HG03520 (cell line): ENCODE measurements around the gene HOXC6.
A peak's percentile ranks its signal among the peaks of the same experiment; 100 is the strongest.

Source experiments
- ATAC-seq: cut with Tn5 transposase; IDR thresholded peaks from one replicate; pipeline ENCODE4 v1.9.1; 2021; ENCODE audit warnings: mild to moderate bottlenecking, moderate library complexity; ENCODE audit not compliant: unreplicated experiment

The HOXC6 gene

GRCh38 chr12:54012631-54013409 is 15.4 kb upstream of the HOXC6 start:
- ATAC-seq, result no peak

DNA sequence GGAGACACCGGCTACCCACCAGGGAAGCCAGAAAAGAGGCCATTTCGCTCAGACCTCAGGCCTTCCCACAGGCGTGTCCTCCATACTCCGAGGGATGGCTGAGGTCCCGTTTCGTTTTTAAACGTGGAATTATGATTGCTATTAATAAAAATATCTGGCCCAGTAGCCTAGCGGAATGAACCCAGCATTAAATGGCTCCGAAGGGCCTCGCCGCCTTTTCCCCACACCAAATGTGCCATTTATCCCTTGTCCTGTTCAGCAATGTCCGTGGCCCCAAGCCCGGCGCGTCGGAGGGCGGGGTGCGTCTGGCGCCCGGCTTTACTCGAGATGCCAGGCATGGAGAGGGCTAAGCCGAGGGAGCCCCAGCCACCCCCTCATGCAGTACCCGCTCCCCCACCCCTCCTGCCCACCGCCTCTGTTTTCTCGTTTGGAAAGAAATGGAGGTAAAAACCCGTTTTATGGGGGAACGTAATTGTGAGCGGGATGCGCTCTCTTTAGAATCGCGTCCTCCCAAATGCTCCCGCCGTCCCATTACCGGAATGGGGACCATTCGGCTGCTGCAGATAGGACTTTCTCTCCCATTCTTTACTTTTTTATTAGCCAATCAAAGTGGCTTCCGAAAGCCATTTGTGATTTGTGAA is 13.7 kb upstream of the HOXC6 start:
- no peak for ATAC-seq

DNA sequence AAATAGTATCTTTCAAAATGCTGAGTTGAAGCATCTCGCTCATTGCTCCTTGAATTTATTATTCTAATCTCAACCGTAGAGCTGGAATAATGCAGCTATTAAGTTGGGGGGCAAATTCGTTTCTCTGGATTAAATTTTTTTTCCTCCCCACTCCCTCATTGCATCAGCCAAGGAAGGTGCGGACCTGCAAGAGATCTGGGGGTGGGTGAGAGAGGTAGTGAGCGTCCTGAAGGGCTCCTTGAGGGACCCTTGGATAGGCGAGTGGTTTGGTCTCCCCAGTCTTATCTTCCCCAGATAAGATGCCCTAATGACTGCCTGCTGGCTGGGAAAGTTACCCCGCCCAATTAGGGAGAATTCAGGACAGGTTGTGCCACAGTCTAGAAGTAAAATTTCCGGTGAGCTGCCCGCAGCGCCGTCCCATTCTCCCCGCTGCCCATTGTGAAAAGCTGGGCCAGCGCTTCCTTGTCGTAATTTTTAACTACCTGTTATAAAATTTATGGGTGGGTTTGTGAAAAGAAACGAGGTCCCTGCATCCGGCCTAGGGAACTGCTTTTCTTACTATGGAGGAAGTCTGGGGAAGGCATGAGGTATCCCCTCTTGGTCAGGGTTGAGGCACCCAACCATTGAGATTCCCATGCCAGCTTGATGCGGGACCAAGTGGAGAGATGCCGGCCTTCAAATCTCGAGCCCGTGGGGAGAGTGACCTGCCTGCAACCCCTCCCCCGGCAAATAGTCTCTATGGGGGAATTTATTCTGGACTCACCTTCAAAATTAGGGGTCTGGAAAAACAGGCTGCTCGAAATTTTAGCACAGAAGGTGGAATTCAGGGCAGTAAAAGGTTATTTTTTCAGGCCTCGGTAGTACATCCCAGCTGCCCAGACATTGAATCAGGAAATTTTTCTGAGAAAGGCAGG is 13.0 kb upstream of the HOXC6 start:
- ATAC-seq, result no peak

DNA sequence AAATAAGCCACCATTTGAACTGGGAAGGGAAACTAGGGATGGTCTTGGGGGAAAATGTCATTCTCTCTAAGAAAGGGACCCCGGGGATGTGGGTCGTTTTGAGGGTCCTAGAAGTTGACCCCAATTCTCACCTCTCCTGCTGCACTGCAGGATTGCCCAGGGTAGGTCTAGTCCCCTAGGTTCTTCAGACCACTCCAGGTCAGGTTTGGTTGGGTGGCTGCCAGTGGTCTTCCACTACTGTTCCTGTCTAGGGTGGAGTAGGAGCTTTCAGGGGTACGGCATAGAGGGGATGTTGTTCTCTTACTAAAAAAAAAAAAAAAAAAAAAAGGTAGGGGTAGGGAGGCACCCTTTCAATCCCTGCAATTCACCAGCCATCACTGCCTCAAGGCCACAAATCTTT is 12.2 kb upstream of the HOXC6 start:
- ATAC-seq, result no peak

DNA sequence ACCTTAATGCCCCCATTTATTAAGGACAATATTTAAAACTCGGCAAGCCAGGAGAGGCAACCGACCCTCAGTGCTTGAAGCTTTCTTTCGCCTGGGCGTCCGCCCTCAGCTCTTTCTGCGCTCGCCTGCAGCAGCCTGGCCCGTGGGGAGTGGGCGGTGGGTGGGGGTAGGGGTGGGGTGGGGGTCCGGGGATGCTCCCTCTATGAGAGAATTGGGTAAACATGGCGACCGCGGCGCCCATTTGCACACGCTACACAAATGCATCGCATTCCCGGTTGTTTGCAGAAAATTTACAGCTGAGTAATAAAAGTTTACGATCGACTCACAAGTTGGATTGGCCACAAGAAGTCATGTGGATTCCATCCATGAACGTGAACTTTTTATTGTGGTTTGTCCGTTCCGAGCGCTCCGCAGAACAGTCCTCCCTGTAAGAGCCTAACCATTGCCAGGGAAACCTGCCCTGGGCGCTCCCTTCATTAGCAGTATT is 11.7 kb upstream of the HOXC6 start:
- ATAC-seq, result no peak

GRCh38 chr12:54017027-54017788 is 11.0 kb upstream of the HOXC6 start:
- ATAC-seq, result peak; percentile 27

- peak; percentile 63 for ATAC-seq
These were observed 10.3 kb upstream of the HOXC6 start for GRCh38 chr12:54017878-54018467.

GRCh38 chr12:54018468-54018984 is 9.7 kb upstream of the HOXC6 start:
- no peak for ATAC-seq

- no peak for ATAC-seq
These were observed 9.0 kb upstream of the HOXC6 start for GRCh38 chr12:54019091-54019811.

DNA sequence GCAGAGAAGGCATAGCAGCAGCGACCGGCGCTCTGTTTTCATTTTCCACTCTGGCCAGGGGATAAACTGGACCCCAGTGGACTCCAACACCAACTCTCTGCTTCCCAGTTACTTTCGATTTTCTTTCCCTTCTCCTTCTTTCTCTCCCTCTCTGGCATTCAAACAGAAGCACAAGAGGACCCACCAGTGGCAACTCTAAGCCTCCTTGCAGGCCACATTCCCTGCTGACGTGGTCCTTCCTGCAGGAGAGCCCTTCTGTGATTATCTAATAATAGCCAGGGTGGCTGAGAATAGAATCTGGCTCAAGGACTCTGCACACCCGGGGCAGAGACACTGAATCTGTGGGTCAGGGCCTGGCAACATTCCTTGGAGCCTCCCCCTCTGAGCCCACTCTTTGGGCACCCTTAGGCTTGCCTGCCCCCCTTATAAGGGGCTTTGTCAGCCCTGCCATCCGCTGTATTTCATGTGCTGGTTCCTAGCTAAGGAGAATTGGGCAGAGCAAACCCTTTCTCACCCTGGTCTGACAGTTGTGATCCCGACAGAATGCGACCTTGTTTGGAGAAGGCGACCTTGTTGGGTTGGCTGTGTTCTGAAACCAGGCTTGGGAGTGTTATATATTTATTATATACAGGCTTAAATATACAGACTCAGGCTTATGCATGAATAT is 8.2 kb upstream of the HOXC6 start:
- ATAC-seq, result no peak

DNA sequence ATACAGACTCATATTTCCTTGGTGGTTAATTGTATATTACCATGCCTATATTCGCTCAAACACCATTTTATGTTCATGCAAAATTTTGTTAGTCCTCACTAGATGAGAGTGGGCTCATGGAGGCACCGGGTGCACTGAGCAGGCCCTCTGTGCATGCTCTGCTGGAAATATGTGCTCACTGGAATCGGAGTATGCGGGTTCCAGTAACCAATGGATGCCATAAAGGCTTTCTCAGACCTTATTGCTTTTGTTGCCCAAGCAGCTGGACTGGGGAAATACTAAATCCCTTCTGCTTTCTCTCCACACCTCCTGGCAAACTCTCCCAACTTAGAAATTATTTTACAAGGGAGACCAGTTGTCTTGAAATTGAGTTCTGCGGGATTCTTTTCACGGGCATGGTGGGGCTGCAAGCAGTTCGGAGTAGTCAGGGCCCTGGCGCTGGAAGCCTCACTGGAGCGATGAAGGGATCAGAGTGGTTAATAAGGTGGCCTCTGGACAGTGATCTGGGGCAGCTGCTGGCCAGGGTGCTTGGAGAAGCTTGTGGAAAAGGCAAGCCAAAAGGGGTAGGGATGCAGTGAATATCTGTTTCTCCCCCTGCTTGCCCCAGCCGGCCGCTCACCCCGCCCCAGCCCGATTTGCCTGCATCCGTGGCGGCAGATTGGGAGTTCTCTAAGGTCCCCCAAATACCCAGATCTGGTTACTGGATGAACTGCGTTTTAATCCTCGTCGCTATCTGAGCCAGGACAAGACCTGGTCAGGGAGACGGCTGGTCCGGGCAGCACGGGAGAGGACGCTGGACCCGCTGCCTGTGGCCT is 7.4 kb upstream of the HOXC6 start:
- no peak for ATAC-seq

GRCh38 chr12:54021432-54022013 is 6.7 kb upstream of the HOXC6 start:
- no peak for ATAC-seq

DNA sequence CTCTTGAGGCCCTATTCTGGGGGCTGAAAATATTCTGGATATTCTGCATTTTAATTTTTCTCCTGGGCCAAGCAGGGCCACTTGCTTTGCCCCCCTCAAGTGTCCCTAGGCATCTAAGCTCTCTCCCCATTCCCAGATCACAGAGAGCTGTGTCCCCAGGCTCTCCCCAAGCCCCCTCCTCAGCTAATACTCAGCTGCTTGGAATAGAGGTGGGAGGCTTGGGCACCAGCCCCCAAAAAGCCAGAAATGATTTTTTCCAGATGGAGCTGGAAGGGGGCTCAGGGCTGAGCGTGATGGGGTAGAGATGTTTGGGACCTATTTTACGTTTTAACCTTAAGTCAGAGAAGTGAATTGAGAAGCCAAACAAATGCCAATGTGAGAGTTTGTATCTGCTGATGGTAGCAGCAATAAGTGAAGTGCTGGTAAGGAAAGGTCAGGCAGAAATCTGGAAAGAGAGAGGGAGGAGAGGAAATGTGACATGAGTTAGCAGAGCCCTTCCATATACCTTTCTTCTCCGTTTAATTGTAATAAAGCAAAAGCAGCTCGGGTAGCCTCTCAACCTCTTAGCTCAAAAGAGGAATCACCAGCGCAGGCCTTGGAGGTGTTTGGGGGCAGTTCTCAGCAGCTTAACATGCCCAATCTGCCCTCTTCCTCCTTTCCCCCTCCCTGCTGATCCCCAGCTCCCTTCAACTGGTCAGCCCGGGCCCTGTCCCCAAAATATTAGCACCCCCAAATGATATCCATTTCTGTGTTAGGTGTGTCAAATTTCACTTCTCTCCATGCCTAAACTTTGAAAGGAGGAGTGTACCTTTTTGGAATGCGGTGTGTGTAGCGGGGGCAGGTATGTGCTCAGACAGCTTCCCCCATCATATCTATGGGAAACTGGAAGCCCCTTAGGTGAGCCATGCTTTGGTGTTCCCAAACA is 5.0 kb upstream of the HOXC6 start:
- no peak for ATAC-seq

- ATAC-seq, result no peak
These were observed 4.1 kb upstream of the HOXC6 start for GRCh38 chr12:54024127-54024526.

DNA sequence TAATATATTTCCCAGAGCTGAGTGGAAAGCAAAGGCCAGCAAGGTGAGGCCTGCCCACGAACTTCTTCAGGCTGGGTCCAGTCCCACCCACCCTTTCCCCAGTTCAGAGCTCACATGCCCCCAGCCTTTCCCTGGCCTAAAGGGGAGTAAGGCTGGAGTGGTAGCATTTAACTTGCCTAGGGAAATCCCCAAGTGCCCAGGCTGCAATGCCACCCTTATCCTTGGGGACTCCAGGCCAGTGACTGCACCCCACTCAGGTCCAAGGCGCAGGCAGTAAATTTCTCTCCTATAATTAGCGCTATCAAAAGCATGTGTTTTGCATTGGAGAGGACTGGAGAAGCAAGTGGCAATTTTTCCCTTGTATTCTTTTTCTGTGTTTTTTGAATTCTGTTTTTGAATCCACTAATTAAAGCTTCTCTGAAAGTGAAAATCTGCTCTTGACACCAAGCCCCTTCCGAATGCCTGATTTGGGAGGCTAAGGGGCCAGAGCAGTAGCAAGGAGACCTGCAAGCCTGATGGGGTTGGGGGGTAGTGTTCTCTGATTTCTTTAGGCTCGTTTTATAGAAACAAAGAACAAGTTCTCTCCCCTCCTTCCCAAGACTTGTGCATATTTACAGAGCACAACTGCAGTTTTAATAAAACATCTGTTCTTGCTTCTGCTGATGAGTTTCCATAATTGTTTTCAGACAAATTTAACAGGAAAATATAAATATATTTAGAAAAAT is 3.5 kb upstream of the HOXC6 start:
- no peak for ATAC-seq
